Fibroblast of skin of right biceps (primary cell): Measurements from ENCODE around the gene PTCD2.
"Not testable (repeated sequence)": the region's sequence is repeated elsewhere in the genome, so short reads cannot be mapped to it uniquely, and the experiment has no call there.

Source experiments
- DNase-seq: peaks from one replicate; pipeline ENCODE4 v3.0.0-alpha.2; 2013

PTCD2 gene

DNA sequence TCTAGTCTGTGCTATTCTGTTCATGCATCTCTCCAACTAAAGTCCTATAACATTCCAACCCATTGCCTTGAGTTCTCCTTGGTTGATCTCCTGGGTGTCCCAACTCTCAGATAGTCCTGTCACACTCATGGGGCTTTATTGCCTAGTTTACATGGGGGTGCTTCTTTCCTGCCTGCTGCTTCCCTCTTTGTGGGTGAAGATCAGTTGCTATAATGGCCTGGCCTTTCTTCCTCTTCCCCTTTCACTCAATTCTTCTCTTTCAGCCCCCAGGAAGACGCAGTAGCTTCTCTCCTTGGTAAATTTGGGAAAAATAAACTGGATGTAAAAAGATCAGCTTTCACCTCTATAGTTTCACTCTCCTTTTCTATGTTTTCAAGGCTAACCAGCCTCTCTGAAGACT lies 66.5 kb downstream of the PTCD2 start:
- DNase-seq = no peak

DNA sequence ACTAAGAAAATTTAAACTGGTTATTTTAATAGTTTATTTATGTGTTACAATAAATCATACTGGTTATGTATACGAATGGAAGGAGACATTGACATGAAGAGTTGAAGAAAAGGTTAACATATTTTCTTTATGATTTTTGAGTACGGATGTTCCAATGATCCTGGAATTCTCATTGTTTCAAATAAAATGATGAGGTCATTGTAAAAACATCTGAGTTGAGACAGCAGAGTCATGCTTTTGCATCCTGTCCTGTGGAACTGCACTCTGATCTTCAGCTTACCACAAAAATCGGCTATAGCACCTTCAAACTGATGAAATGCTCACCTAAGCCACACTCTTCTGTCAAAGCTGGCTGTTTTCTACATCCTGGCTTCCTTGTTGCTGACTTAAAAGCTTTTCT lies 67.8 kb downstream of the PTCD2 start:
- peak; percentile 90 for DNase-seq

- DNase-seq = no peak
Observed at GRCh38 chr5:72388646-72389045, 68.5 kb downstream of the PTCD2 start.

DNA sequence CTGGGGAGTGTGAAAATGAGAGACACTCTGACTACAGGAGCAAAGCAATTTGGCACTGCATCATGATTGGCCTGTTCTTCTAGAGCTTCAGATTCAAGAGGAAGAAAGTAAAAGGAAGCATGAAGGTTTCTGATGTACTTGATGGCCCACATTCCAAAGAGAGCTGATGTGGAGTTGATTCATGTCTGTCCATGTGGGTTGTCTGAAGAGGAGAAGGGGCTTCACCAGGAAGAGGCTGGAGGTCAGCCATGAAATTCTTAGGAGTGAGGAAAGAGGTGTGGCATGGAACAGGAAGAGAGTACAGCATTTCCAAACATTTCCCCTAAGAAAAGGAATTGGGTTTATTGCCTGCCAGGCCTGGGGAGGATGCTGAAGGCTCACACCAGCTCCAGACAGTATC lies 70.7 kb downstream of the PTCD2 start:
- DNase-seq = peak; percentile 52

DNA sequence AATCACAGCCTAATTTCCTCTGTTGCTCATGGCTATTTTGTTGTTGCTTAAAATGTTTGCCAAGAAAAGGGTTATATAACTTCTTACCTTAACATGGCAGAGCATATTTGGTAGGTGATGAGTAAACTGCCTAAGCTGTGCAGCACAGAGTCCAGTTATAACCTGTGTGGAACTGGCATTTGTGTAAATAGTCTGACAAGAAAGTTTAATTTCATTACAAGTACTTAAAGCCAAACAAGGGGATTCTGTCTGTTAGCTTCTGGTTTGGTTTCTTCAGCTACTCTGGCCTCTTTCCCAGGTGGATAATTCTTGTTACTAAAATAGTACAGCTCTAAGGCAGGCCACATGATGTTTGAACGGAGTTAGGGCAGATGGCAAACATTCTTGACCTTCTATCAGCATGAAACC lies 72.2 kb downstream of the PTCD2 start:
- DNase-seq = no peak

GRCh38 chr5:72393052-72393451 lies 72.9 kb downstream of the PTCD2 start:
- DNase-seq = no peak

GRCh38 chr5:72394688-72395087 lies 74.5 kb downstream of the PTCD2 start:
- no peak for DNase-seq

- no peak for DNase-seq
Observed at GRCh38 chr5:72397836-72398235, 77.7 kb downstream of the PTCD2 start.

DNA sequence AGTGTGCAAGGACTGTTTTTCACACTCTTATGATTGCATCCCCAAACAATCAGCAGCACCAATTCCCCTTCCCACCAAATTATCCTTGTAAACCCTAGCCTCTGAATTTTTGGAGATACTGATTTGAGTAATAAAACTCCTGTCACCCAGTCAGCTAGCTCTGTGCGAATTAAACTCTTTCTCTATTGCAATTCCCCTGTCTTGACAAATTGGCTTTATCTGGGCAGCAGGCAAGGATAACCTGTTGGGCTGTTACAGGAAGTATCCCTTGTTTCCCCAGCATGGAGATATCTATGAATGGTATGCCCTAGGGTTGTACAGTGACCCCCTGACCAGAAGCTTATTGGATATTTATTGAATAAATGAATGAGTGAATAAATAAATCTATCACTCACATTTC lies 80.8 kb downstream of the PTCD2 start:
- DNase-seq = no peak

- no peak for DNase-seq
Observed at GRCh38 chr5:72402381-72402890, 82.3 kb downstream of the PTCD2 start.

DNA sequence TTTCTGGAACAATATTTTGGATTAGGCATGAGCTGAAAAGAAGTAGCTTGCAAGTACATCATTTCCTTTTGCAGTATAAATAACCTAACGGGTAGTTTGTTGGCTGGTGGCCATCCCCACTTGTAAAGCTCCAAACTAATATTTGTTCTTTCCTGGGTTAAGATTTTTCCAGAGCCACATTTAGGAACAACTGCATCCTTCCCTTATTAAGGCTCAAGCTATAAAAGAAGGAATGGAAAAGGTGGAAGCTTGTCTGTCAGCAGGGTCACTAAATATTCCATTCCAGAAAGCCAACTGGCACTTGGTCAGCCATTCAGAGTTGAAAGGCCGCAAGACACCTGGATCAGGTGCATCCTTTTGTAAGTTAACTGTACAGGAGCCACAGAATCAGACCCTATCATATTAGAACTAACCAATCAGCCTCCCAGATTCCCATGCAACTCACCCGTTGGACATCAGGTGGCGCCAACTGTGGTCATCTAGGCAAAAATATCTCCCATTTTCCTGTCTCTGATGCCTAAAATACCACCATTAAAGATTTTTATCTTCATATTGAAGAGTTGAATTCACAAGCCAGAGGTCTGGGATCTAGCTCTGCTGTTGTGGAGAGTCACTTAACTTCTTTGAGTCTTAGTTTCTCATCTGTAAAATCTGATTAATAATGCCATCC lies 82.9 kb downstream of the PTCD2 start:
- DNase-seq = no peak

DNA sequence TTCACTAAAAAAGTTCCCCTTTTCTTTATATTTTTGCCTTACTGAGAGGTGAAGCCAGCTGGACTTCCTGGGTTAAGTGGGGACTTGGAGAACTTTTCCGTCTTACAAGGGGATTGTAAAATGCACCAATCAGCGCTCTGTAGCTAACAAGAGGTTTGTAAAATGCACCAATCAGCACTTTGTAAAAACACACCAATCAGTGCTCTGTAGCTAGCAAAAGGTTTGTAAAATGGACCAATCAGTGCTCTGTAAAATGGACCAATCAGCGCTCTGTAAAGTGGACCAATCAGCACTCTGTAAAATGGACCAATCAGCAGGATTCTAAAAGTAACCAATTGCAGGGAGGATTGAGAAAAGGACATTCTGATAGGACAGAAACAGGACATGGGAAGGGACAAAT lies 84.6 kb downstream of the PTCD2 start:
- not testable (repeated sequence) for DNase-seq

GRCh38 chr5:72407078-72407477 lies 86.9 kb downstream of the PTCD2 start:
- DNase-seq = no peak

GRCh38 chr5:72407541-72407940 lies 87.4 kb downstream of the PTCD2 start:
- DNase-seq = peak; percentile 59

- no peak for DNase-seq
Observed at GRCh38 chr5:72408127-72408526, 88.0 kb downstream of the PTCD2 start.

GRCh38 chr5:72408603-72409002 lies 88.4 kb downstream of the PTCD2 start:
- no peak for DNase-seq

GRCh38 chr5:72410688-72411295 lies 90.6 kb downstream of the PTCD2 start:
- peak; percentile 54 for DNase-seq

DNA sequence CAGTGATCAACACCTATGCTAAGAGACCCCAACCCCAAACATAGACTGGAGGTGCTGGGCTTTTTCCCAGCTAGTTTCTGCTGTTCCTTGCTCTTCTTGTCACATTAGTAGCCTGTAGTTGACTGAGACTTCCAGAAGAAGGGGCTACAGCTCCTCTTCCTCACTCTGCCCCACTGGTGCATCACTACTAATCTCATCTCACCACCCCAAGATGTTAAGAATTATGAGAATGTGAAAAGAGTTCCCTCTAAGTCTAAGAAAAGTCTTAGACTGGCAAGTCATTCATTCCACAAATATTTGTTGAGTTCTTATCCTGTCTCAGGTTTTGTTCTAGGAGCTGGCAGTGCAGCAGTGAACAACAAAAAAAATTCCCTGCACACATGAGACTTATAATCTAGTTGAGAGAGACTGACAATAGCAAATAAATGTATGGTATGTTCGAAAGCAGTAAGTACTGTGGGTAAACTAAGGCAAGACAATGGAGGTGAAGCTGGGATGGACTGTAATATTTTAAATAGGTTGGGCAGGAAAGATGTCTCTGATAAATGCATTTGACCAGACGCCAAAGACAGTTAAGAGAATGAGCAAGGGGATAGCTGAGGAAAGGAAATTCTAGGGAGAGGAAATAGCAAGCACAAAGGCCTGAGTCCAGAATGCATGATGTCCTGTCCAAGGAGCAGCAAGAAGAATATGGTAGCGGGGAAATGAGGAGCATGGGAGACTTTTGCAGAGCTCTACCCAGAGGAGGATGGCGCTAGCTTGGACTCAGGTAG lies 92.3 kb downstream of the PTCD2 start:
- peak; percentile 85 for DNase-seq

DNA sequence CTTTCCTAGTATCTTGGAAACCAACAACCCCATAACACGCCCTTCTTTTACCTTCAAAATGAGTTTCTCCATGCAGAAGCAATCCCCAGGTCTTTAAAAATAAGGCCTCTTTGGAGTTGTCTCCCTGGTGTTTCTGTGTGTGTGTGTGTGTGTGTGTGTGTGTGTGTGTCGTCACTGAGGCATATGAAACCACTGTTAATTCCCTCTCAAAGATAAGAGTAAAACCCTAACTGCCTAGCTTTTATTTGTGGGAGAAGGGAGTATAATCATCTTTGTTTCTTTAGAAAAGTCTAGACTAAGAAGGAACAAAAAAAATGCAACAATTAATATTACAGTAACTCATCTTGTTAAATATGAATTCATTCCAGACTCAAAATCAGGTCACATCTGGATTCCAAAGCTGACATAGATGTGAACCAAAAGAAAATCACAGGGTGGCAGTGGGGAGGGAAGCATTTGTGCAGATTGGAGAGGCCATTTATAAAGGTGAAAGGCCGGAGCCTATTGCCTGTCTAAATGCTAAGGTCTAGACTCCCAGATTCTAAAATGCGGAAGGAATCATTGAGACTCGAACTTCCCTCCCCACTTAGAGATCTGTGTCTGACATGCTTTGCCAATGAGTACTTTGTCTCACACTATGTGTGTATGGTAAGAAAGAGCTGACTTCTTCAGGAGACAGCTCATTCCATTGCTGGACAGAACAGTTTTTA lies 95.6 kb downstream of the PTCD2 start:
- no peak for DNase-seq

- DNase-seq = no peak
Observed at GRCh38 chr5:72417333-72418062, 97.3 kb downstream of the PTCD2 start.
